Esophagus squamous epithelium (tissue), 5 donors: ENCODE data around the gene PHLDA2. TPM values are rescaled to one million over a fixed set of nuclear protein-coding genes. Genes with fewer than 3 reads are reported as not detected.

ENCODE experiments used
- DNase-seq: peaks from one replicate; lab custom pipeline; 2025; lab: John Stamatoyannopoulos, UW
- H3K27ac ChIP-seq, 4 donors: fragments of 200-600 bp; sonication (generic); one replicate each; pipeline ENCODE4 v1.5.1; 2016 to 2019; ENCODE audit warnings: mild to moderate bottlenecking in 1 of 4
- H3K27me3 ChIP-seq, 4 donors: fragments of 200-600 bp; sonication (generic); 1 replicate in 3 of 4; 2 replicates in 1 of 4; pipeline versions ENCODE4 v1.5.1 to v1.6.0; 2017 to 2021; ENCODE audit warnings: antibody characterized with exemption in 1 of 4
- H3K36me3 ChIP-seq, 3 donors: fragments of 200-600 bp; sonication (generic); one replicate each; pipeline ENCODE4 v1.5.1; 2016 to 2019
- H3K4me1 ChIP-seq, 3 donors: fragments of 200-600 bp; sonication (generic); one replicate each; pipeline ENCODE4 v1.5.1; 2017 to 2019
- H3K4me3 ChIP-seq, 4 donors: fragments of 200-600 bp; sonication (generic); 1 replicate in 3 of 4; 2 replicates in 1 of 4; pipeline ENCODE4 v1.5.1; 2016 to 2019; ENCODE audit warnings: mild to moderate bottlenecking in 2 of 4, moderate library complexity in 1 of 4
- H3K9me3 ChIP-seq, 3 donors: fragments of 200-600 bp; sonication (generic); one replicate each; pipeline ENCODE4 v1.5.1; 2016 to 2019
- CTCF ChIP-seq, 6 experiments: fragments of 450-650 bp in 4 of 6; fragments of 200-600 bp in 2 of 6; sonication (generic) in 2 of 6; IDR thresholded peaks; one replicate each; pipeline ENCODE4 v1.5.1; 2016 to 2019; ENCODE audit warnings: antibody characterized with exemption in 6 of 6, mild to moderate bottlenecking in 4 of 6, moderate library complexity in 4 of 6
- POLR2A ChIP-seq, 4 donors: fragments of 450-650 bp; IDR thresholded peaks; one replicate each; pipeline ENCODE4 v1.6.1; 2017; ENCODE audit warnings: antibody characterized with exemption in 4 of 4, mild to moderate bottlenecking in 4 of 4, moderate library complexity in 3 of 4
- WGBS, 2 donors: methylation state at CpG; one replicate each; pipeline ENCODE4 v1.1.5; 2018; 5-methylcytosine and 5-hydroxymethylcytosine counted together
- intact Hi-C: fragments of 100-400 bp; cut with DNase I; formaldehyde crosslinking; loops from one replicate; pipeline ENCODE4 v1.15.0; 2022
- total RNA-seq, 4 donors: library from RNA; depleted of rRNA; stranded (reverse); fragments of >200 nt; gene quantifications; one replicate each; pipeline ENCODE4 v1.1.0, GENCODE V29; 2016
- donor health status: DM: yes; HTN: yes; CAD: no.

Gene PHLDA2
- total RNA-seq, 4 donors from 2014 or later, result 10.2 to 39.2 (median 22.5) TPM

- Histone ChIP-seq H3K27ac (no peak overlapping the region), H3K9me3 (no peaks in the 10 kb centered on the region), H3K27me3 (peaks cover 0 to 3% (median 0%) of the 10 kb centered on the region in 4 donors), H3K4me1 (peaks cover 23 to 45% (median 25%) of the 10 kb centered on the region in 3 donors), H3K36me3 (no peaks in the 10 kb centered on the region), H3K4me3 (no peak overlapping the region)
- intact Hi-C loops, result no loop called here
- 90% methylated on average over 2 of the region's 18 CpGs; no CpG with 5 or more reads in 1 of the 2 donors for WGBS, 2 donors
- DNase-seq, result no peak
- TF ChIP-seq POLR2A (IDR thresholded peaks at IDR 0.05), result no peak
Measured at GRCh38 chr11:2914455-2915195, 14.6 kb downstream of the PHLDA2 start.

GRCh38 chr11:2913776-2914175, 15.4 kb downstream of the PHLDA2 start:
- H3K27ac ChIP-seq, result peak overlapping the region in 3 of 4 donors; percentile 73 to 92 (median 85)
- H3K27me3 ChIP-seq, result peaks cover 0 to 12% (median 2%) of the 10 kb centered on the region in 4 donors
- intact Hi-C loops, result no loop called here
- TF ChIP-seq POLR2A (IDR thresholded peaks at IDR 0.05) (no peak), CTCF (IDR thresholded peaks at IDR 0.05) (no peak)
- no peak for DNase-seq
- 40 to 70% methylated on average over 1 to 6 of the region's 9 CpGs for WGBS, 2 donors
- no peak overlapping the region for H3K4me3 ChIP-seq
- H3K36me3 ChIP-seq, result no peaks in the 10 kb centered on the region
- H3K9me3 ChIP-seq, result no peaks in the 10 kb centered on the region
- peaks cover 23 to 54% (median 25%) of the 10 kb centered on the region in 3 donors for H3K4me1 ChIP-seq

- H3K9me3 ChIP-seq, result no peaks in the 10 kb centered on the region
- no peak for TF ChIP-seq POLR2A (IDR thresholded peaks at IDR 0.05)
- no peak for TF ChIP-seq CTCF (IDR thresholded peaks at IDR 0.05)
- peaks cover 0 to 19% (median 2%) of the 10 kb centered on the region in 4 donors for H3K27me3 ChIP-seq
- no peak overlapping the region for H3K4me3 ChIP-seq
- WGBS, 2 donors, result 47% methylated on average over 8 of the region's 13 CpGs; no CpG with 5 or more reads in 1 of the 2 donors
- no peak for DNase-seq
- no peaks in the 10 kb centered on the region for H3K36me3 ChIP-seq
- H3K27ac ChIP-seq, result peak overlapping the region; percentile 73 to 92 (median 84)
- intact Hi-C loops, result no loop called here
- H3K4me1 ChIP-seq, result peaks cover 23 to 55% (median 25%) of the 10 kb centered on the region in 3 donors
Measured at GRCh38 chr11:2913019-2913431, 16.2 kb downstream of the PHLDA2 start.

GRCh38 chr11:2912498-2912897, 16.7 kb downstream of the PHLDA2 start:
- Histone ChIP-seq H3K9me3 (no peaks in the 10 kb centered on the region), H3K4me1 (peaks cover 23 to 55% (median 25%) of the 10 kb centered on the region in 3 donors), H3K27me3 (peaks cover 0 to 24% (median 2%) of the 10 kb centered on the region in 4 donors), H3K36me3 (no peaks in the 10 kb centered on the region), H3K4me3 (no peak overlapping the region), H3K27ac (peak overlapping the region; percentile 73 to 92 (median 84))
- no CpG with 5 or more reads among the region's 5 CpGs for WGBS, 2 donors
- TF ChIP-seq POLR2A (IDR thresholded peaks at IDR 0.05) (no peak), CTCF (IDR thresholded peaks at IDR 0.05) (no peak)
- intact Hi-C loops, result no loop called here
- no peak for DNase-seq

- Histone ChIP-seq H3K27me3 (peaks cover 0 to 24% (median 2%) of the 10 kb centered on the region in 4 donors), H3K36me3 (no peaks in the 10 kb centered on the region), H3K4me3 (no peak overlapping the region), H3K4me1 (peaks cover 23 to 55% (median 25%) of the 10 kb centered on the region in 3 donors), H3K27ac (peak overlapping the region; percentile 73 to 92 (median 84)), H3K9me3 (no peaks in the 10 kb centered on the region)
- no peak for DNase-seq
- no peak for TF ChIP-seq POLR2A (IDR thresholded peaks at IDR 0.05)
- TF ChIP-seq CTCF (IDR thresholded peaks at IDR 0.05), result no peak
- 17 to 49% methylated on average over 1 to 8 of the region's 12 CpGs for WGBS, 2 donors
- intact Hi-C loops, result no loop called here
Measured at GRCh38 chr11:2911785-2912391, 17.3 kb downstream of the PHLDA2 start.
